HepG2 (cell line): Measurements from ENCODE around the gene GNB3. TPM values are rescaled to one million over a fixed set of nuclear protein-coding genes. Genes with fewer than 3 reads are reported as not detected.

Source experiments
- ATF7 ChIP-seq, 2 experiments: fragments of 450-650 bp in 1 of 2; sonication (generic) in 1 of 2; formaldehyde crosslinking in 1 of 2; IDR thresholded peaks; 2 replicates each; pipeline versions ENCODE4 v1.4.0 to v1.6.1; 2016 to 2020; ENCODE audit warnings: antibody characterized with exemption in 1 of 2, mild to moderate bottlenecking in 1 of 2, missing genetic modification reagents in 1 of 2
- ESRRA ChIP-seq: sonication (generic); formaldehyde crosslinking; IDR thresholded peaks from 2 replicates; pipeline ENCODE4 v1.5.1; 2020; ENCODE audit warnings: mild to moderate bottlenecking, low read depth, missing genetic modification reagents
- ETV5 ChIP-seq: IDR thresholded peaks from 2 replicates; pipeline ENCODE4 v1.6.1; 2018; ENCODE audit warnings: missing biosample characterization, missing genetic modification reagents, inconsistent platforms, borderline replicate concordance
- GZF1 ChIP-seq: sonication (generic); formaldehyde crosslinking; IDR thresholded peaks from 2 replicates; pipeline ENCODE4 v1.5.1; 2020; ENCODE audit warnings: mild to moderate bottlenecking, missing genetic modification reagents
- MAFF ChIP-seq: IDR thresholded peaks from 2 replicates; pipeline ENCODE4 v1.6.1; 2011; ENCODE audit warnings: low read depth, low read length, improper control_type of control experiment
- MAFK ChIP-seq, 2 experiments: IDR thresholded peaks in 1 of 2; conservative IDR thresholded peaks in 1 of 2; 2 replicates each; pipeline ENCODE4 v1.6.1; 2011; ENCODE audit warnings: improper control_type of control experiment in 2 of 2, low read length in 2 of 2
- MYNN ChIP-seq: sonication (generic); formaldehyde crosslinking; IDR thresholded peaks from 2 replicates; pipeline ENCODE4 v1.4.0; 2020; ENCODE audit warnings: mild to moderate bottlenecking, low read depth, missing genetic modification reagents
- NFE2L2 ChIP-seq: fragments of 150-350 bp; IDR thresholded peaks from 2 replicates; pipeline ENCODE4 v1.6.1; 2014; ENCODE audit warnings: low read length
- PCBP2 ChIP-seq: fragments of 200-400 bp; formaldehyde crosslinking; optimal IDR thresholded peaks from 2 replicates; pipeline ENCODE3; 2018; ENCODE audit warnings: low read length, low read depth; ENCODE audit not compliant: poor library complexity, severe bottlenecking
- PHF21A ChIP-seq: sonication (generic); formaldehyde crosslinking; IDR thresholded peaks from 2 replicates; pipeline ENCODE4 v1.5.0; 2020; ENCODE audit warnings: mild to moderate bottlenecking, missing genetic modification reagents
- RARG ChIP-seq: sonication (generic); formaldehyde crosslinking; IDR thresholded peaks from 2 replicates; pipeline ENCODE4 v1.4.0; 2020; ENCODE audit warnings: low read depth, mild to moderate bottlenecking, missing genetic modification reagents
- SMAD1 ChIP-seq: sonication (generic); formaldehyde crosslinking; IDR thresholded peaks from 2 replicates; pipeline ENCODE4 v1.4.0; 2020; ENCODE audit warnings: missing genetic modification reagents, low read depth, mild to moderate bottlenecking, borderline replicate concordance
- SSRP1 ChIP-seq: IDR thresholded peaks from 2 replicates; pipeline ENCODE4 v1.6.1; 2016; ENCODE audit warnings: control low read depth
- TAF15 ChIP-seq: fragments of 200-400 bp; formaldehyde crosslinking; IDR thresholded peaks from one replicate; pipeline ENCODE4 v1.6.1; 2018; ENCODE audit warnings: mild to moderate bottlenecking, low read depth, low read length; ENCODE audit not compliant: poor library complexity, severe bottlenecking
- ZFP36L1 ChIP-seq: sonication (generic); formaldehyde crosslinking; IDR thresholded peaks from 2 replicates; pipeline ENCODE4 v1.8.0; 2022; ENCODE audit warnings: mild to moderate bottlenecking, missing genetic modification reagents, moderate library complexity
- ZSCAN25 ChIP-seq: sonication (generic); formaldehyde crosslinking; IDR thresholded peaks from 2 replicates; pipeline ENCODE4 v1.8.0; 2022; ENCODE audit warnings: mild to moderate bottlenecking, missing genetic modification reagents
- polyA plus RNA-seq, 8 experiments: library from polyadenylated mRNA; depleted of rRNA in 3 of 8; stranded (reverse) in 7 of 8; unstranded in 1 of 8; fragments of >200 nt; fragmentation: Illumina TruSeq in 4 of 8; extraction: Trizol in 4 of 8; gene quantifications; 2 replicates each; pipeline versions ENCODE4 v1.2.1 to v1.2.3, GENCODE V29; 2011 to 2016; ENCODE audit warnings: low read depth in 4 of 8, missing spikeins in 1 of 8, mixed read lengths in 1 of 8; ENCODE audit not compliant: insufficient read depth in 1 of 8
- total RNA-seq, 5 experiments: library from RNA; depleted of rRNA; stranded (reverse); fragments of >200 nt; fragmentation: Illumina TruSeq; extraction: Trizol; gene quantifications; 2 replicates each; pipeline ENCODE4 v1.2.3, GENCODE V29; 2016; ENCODE audit warnings: low read depth in 1 of 5
- TF ChIP-seq, protein P1 (sequence below): sonication (generic); formaldehyde crosslinking; IDR thresholded peaks from 2 replicates; pipeline ENCODE4 v1.4.0; 2020; ENCODE audit warnings: missing genetic modification reagents
- TF ChIP-seq, protein P2 (sequence below): sonication (generic); formaldehyde crosslinking; IDR thresholded peaks from 2 replicates; pipeline ENCODE4 v1.4.0; 2020; ENCODE audit warnings: missing genetic modification reagents
- TF ChIP-seq, protein P3 (sequence below): sonication (generic); formaldehyde crosslinking; IDR thresholded peaks from 2 replicates; pipeline ENCODE4 v1.5.0; 2020; ENCODE audit warnings: mild to moderate bottlenecking, low read depth, missing genetic modification reagents, borderline replicate concordance
- TF ChIP-seq, protein P4 (sequence below): sonication (generic); formaldehyde crosslinking; IDR thresholded peaks from 2 replicates; pipeline ENCODE4 v1.4.0; 2020; ENCODE audit warnings: missing genetic modification reagents
- TF ChIP-seq, protein P5 (sequence below): sonication (generic); formaldehyde crosslinking; IDR thresholded peaks from 2 replicates; pipeline ENCODE4 v1.5.0; 2020; ENCODE audit warnings: mild to moderate bottlenecking, missing genetic modification reagents, borderline replicate concordance

Gene GNB3
- total and polyA plus RNA-seq, 2 of the 13 experiments (the other 11 are each of a cell fraction or from before 2014, with no cell fraction given) = 1.3 to 3.6 TPM

DNA sequence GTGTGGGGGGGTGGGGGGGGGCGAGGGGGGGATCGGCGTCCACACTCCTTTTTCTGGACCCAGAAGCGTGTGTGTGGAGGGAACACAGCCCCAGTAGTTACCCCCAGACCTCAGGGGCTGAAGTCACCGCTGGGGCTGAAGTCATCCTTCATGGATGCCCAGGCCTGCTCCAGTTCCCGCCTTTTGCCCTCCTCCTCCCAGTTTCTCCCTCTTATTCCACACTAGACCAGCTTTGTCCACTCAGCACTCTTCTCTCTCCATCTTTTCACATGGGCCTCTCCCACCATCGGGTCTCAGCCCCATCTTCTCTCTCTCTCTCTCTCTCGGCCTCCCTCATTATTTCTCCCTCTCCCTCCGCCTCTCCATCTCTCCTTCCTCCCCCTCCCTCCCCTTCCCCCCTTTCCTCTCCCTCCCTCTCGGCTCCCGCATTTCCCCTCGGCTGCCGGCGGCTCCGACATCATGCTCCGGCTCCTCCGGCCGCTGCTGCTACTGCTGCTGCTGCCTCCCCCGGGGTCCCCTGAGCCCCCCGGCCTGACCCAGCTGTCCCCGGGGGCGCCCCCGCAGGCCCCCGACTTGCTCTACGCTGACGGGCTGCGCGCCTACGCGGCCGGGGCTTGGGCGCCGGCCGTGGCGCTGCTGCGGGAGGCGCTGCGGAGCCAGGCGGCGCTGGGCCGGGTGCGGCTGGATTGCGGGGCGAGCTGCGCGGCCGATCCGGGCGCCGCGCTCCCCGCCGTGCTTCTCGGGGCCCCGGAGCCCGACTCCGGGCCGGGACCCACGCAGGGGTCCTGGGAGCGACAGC, 12.5 kb upstream of the GNB3 start, which contains the start of gene P3H3 (continued):
- TF ChIP-seq, protein P1, sequence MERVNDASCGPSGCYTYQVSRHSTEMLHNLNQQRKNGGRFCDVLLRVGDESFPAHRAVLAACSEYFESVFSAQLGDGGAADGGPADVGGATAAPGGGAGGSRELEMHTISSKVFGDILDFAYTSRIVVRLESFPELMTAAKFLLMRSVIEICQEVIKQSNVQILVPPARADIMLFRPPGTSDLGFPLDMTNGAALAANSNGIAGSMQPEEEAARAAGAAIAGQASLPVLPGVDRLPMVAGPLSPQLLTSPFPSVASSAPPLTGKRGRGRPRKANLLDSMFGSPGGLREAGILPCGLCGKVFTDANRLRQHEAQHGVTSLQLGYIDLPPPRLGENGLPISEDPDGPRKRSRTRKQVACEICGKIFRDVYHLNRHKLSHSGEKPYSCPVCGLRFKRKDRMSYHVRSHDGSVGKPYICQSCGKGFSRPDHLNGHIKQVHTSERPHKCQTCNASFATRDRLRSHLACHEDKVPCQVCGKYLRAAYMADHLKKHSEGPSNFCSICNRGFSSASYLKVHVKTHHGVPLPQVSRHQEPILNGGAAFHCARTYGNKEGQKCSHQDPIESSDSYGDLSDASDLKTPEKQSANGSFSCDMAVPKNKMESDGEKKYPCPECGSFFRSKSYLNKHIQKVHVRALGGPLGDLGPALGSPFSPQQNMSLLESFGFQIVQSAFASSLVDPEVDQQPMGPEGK (CRISPR knock-in tag) = 0 out of 2 replicates have a peak, but pooled peaks have one; percentile 7
- TF ChIP-seq GZF1 (CRISPR knock-in tag) = no peak
- no peak for TF ChIP-seq SMAD1 (CRISPR knock-in tag)
- peak; percentile 61 to 62; a peak in 3 of 4 replicates for TF ChIP-seq MAFK (conservative IDR thresholded peaks at IDR 0.05 in 1 of 2, IDR thresholded peaks at IDR 0.05 in 1 of 2; ENCODE audit: low read length in 2 of 2)
- TF ChIP-seq, protein P2, sequence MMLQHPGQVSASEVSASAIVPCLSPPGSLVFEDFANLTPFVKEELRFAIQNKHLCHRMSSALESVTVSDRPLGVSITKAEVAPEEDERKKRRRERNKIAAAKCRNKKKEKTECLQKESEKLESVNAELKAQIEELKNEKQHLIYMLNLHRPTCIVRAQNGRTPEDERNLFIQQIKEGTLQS (CRISPR knock-in tag) = no peak
- TF ChIP-seq ETV5 = peak; percentile 8; the same call in 1 of the 2 replicates
- TF ChIP-seq PCBP2 = peak; percentile 50
- no peak for TF ChIP-seq RARG (CRISPR knock-in tag)
- TF ChIP-seq MYNN (CRISPR knock-in tag) = no peak
- TF ChIP-seq, protein P3, sequence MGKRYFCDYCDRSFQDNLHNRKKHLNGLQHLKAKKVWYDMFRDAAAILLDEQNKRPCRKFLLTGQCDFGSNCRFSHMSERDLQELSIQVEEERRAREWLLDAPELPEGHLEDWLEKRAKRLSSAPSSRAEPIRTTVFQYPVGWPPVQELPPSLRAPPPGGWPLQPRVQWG (CRISPR knock-in tag) = no peak
- TF ChIP-seq TAF15 = no peak
- TF ChIP-seq NFE2L2 = no peak
- TF ChIP-seq, protein P4, sequence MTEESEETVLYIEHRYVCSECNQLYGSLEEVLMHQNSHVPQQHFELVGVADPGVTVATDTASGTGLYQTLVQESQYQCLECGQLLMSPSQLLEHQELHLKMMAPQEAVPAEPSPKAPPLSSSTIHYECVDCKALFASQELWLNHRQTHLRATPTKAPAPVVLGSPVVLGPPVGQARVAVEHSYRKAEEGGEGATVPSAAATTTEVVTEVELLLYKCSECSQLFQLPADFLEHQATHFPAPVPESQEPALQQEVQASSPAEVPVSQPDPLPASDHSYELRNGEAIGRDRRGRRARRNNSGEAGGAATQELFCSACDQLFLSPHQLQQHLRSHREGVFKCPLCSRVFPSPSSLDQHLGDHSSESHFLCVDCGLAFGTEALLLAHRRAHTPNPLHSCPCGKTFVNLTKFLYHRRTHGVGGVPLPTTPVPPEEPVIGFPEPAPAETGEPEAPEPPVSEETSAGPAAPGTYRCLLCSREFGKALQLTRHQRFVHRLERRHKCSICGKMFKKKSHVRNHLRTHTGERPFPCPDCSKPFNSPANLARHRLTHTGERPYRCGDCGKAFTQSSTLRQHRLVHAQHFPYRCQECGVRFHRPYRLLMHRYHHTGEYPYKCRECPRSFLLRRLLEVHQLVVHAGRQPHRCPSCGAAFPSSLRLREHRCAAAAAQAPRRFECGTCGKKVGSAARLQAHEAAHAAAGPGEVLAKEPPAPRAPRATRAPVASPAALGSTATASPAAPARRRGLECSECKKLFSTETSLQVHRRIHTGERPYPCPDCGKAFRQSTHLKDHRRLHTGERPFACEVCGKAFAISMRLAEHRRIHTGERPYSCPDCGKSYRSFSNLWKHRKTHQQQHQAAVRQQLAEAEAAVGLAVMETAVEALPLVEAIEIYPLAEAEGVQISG (CRISPR knock-in tag) = no peak
- TF ChIP-seq, protein P5, sequence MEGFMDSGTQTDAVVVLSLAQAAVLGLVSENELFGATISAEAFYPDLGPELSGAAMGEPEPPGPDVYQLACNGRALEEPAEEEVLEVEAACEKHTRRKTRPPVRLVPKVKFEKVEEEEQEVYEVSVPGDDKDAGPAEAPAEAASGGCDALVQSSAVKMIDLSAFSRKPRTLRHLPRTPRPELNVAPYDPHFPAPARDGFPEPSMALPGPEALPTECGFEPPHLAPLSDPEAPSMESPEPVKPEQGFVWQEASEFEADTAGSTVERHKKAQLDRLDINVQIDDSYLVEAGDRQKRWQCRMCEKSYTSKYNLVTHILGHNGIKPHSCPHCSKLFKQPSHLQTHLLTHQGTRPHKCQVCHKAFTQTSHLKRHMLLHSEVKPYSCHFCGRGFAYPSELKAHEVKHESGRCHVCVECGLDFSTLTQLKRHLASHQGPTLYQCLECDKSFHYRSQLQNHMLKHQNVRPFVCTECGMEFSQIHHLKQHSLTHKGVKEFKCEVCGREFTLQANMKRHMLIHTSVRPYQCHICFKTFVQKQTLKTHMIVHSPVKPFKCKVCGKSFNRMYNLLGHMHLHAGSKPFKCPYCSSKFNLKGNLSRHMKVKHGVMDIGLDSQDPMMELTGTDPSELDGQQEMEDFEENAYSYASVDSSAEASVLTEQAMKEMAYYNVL (CRISPR knock-in tag) = peak; percentile 20; the same call in 1 of the 2 replicates
- TF ChIP-seq MAFF = peak; percentile 30; the same call in 1 of the 2 replicates
- peak; percentile 58; the same call in 1 of the 2 replicates for TF ChIP-seq ZSCAN25 (CRISPR knock-in tag)
- no peak for TF ChIP-seq ZFP36L1 (CRISPR knock-in tag)
- TF ChIP-seq SSRP1 = no peak
- 0 out of 2 replicates have a peak, but pooled peaks have one; percentile 2 for TF ChIP-seq PHF21A
- no peak for TF ChIP-seq ESRRA (CRISPR knock-in tag)
- TF ChIP-seq ATF7 (IDR thresholded peaks at IDR 0.05) = no peak
- no peak for TF ChIP-seq ATF7 (CRISPR knock-in tag; IDR thresholded peaks at IDR 0.05)
